ENCODE results near the gene HBQ1.
"Not testable (repeated sequence)": the region's sequence is repeated elsewhere in the genome, so short reads cannot be mapped to it uniquely, and the experiment has no call there.

HBQ1 gene

GRCh38 chr16:162271-162991 lies 17.8 kb upstream of the HBQ1 start:
- DNase-seq = no peak

- DNase-seq = not testable (repeated sequence)
Measured at GRCh38 chr16:163139-163538, 17.1 kb upstream of the HBQ1 start.

- DNase-seq = not testable (repeated sequence)
Measured at GRCh38 chr16:163696-164095, 16.6 kb upstream of the HBQ1 start.

- DNase-seq = not testable (repeated sequence)
Measured at GRCh38 chr16:164134-164823, 16.0 kb upstream of the HBQ1 start.

GRCh38 chr16:164827-165538 lies 15.3 kb upstream of the HBQ1 start:
- DNase-seq = no peak

- peak; percentile 67 for DNase-seq
Measured at GRCh38 chr16:165539-166374, 14.5 kb upstream of the HBQ1 start, which contains the start of gene HBM. TSS of gene HBM (plus strand) at chr16:165978. CDS start at chr16:165998, 20 bp downstream.

- DNase-seq = no peak
Measured at GRCh38 chr16:166375-167121, 13.7 kb upstream of the HBQ1 start.

- no peak for DNase-seq
Measured at GRCh38 chr16:167122-167690, 13.1 kb upstream of the HBQ1 start.

- no peak for DNase-seq
Measured at GRCh38 chr16:168424-168823, 11.8 kb upstream of the HBQ1 start.

GRCh38 chr16:169014-169413 lies 11.2 kb upstream of the HBQ1 start:
- no peak for DNase-seq

- not testable (repeated sequence) for DNase-seq
Measured at GRCh38 chr16:170088-170507, 10.2 kb upstream of the HBQ1 start.

- no peak for DNase-seq
Measured at GRCh38 chr16:170788-171187, 9.5 kb upstream of the HBQ1 start.

GRCh38 chr16:172374-172941 lies 7.8 kb upstream of the HBQ1 start, which contains the start of gene HBA2:
TSS of gene HBA2 (plus strand) at chr16:172876. CDS start at chr16:172913, 37 bp downstream.
- not testable (repeated sequence) for DNase-seq

- not testable (repeated sequence) for DNase-seq
Measured at GRCh38 chr16:173211-173854, 6.9 kb upstream of the HBQ1 start.

GRCh38 chr16:173928-174769 lies 6.1 kb upstream of the HBQ1 start:
- not testable (repeated sequence) for DNase-seq

GRCh38 chr16:175011-175949 lies 5.0 kb upstream of the HBQ1 start:
- no peak for DNase-seq

GRCh38 chr16:176006-176405 lies 4.3 kb upstream of the HBQ1 start:
- not testable (repeated sequence) for DNase-seq
